ENCODE results near the gene CDKN1A.

The CDKN1A gene

GRCh38 chr6:36671687-36672375, 6.7 kb upstream of the CDKN1A start:
- H3K79me2 ChIP-seq (ENCODE audit: insufficient read depth, low read depth), result no peaks in the 10 kb centered on the region
- H3K4me2 ChIP-seq, result no peak overlapping the region
- TF ChIP-seq CTCF (conservative IDR thresholded peaks at IDR 0.05; ENCODE audit: low read depth, low read length), result no peak
- no peak overlapping the region for H2AFZ ChIP-seq (ENCODE audit: low read depth)
- H3K4me1 ChIP-seq (ENCODE audit: low read depth, poor library complexity, severe bottlenecking), result peaks cover 6% of the 10 kb centered on the region
- H3K27me3 ChIP-seq (ENCODE audit: insufficient read depth, low read depth), result peaks cover 7% of the 10 kb centered on the region; the same call in 1 of the 2 replicates
- no peak overlapping the region for H3K27ac ChIP-seq
- H3K36me3 ChIP-seq (ENCODE audit: insufficient read depth), result no peaks in the 10 kb centered on the region
- H4K20me1 ChIP-seq (ENCODE audit: insufficient read depth), result no peaks in the 10 kb centered on the region
- no peak overlapping the region for H3K9ac ChIP-seq
- no peak overlapping the region for H3K4me3 ChIP-seq (IDR thresholded peaks at IDR 0.05; ENCODE audit: insufficient read depth, low read depth, low read length)

- Histone ChIP-seq H3K27me3 (ENCODE audit: insufficient read depth, low read depth) (peaks cover 24% of the 10 kb centered on the region), H3K4me3 (IDR thresholded peaks at IDR 0.05; ENCODE audit: insufficient read depth, low read depth, low read length) (no peak overlapping the region), H3K36me3 (ENCODE audit: insufficient read depth) (no peaks in the 10 kb centered on the region), H3K4me2 (no peak overlapping the region), H3K9ac (no peak overlapping the region), H2AFZ (ENCODE audit: low read depth) (no peak overlapping the region), H3K4me1 (ENCODE audit: low read depth, poor library complexity, severe bottlenecking) (no peaks in the 10 kb centered on the region), H3K27ac (no peak overlapping the region), H3K79me2 (ENCODE audit: insufficient read depth, low read depth) (no peaks in the 10 kb centered on the region), H4K20me1 (ENCODE audit: insufficient read depth) (no peaks in the 10 kb centered on the region)
- no peak for TF ChIP-seq CTCF (conservative IDR thresholded peaks at IDR 0.05; ENCODE audit: low read depth, low read length)
These were observed 4.6 kb upstream of the CDKN1A start for GRCh38 chr6:36673882-36674281.

- no peak for TF ChIP-seq CTCF (conservative IDR thresholded peaks at IDR 0.05; ENCODE audit: low read depth, low read length)
- no peak overlapping the region for H3K4me2 ChIP-seq
These were observed 3.6 kb upstream of the CDKN1A start for GRCh38 chr6:36674942-36675341.

GRCh38 chr6:36676141-36677058, 2.1 kb upstream of the CDKN1A start:
- Histone ChIP-seq H3K79me2 (ENCODE audit: insufficient read depth, low read depth) (no peaks in the 10 kb centered on the region), H2AFZ (ENCODE audit: low read depth) (no peak overlapping the region), H3K36me3 (ENCODE audit: insufficient read depth) (no peaks in the 10 kb centered on the region), H3K27ac (no peak overlapping the region), H3K4me3 (IDR thresholded peaks at IDR 0.05; ENCODE audit: insufficient read depth, low read depth, low read length) (no peak overlapping the region), H3K9ac (no peak overlapping the region), H3K4me1 (ENCODE audit: low read depth, poor library complexity, severe bottlenecking) (peaks cover 9% of the 10 kb centered on the region), H3K4me2 (no peak overlapping the region), H3K27me3 (ENCODE audit: insufficient read depth, low read depth) (peaks cover 46% of the 10 kb centered on the region), H4K20me1 (ENCODE audit: insufficient read depth) (no peaks in the 10 kb centered on the region)
- no peak for TF ChIP-seq CTCF (conservative IDR thresholded peaks at IDR 0.05; ENCODE audit: low read depth, low read length)

More at GRCh38 chr6:36674942-36675341, 3.6 kb upstream of the CDKN1A start:
- no peak overlapping the region for H3K4me3 ChIP-seq (IDR thresholded peaks at IDR 0.05; ENCODE audit: insufficient read depth, low read depth, low read length)
- no peak overlapping the region for H2AFZ ChIP-seq (ENCODE audit: low read depth)
- no peak overlapping the region for H3K27ac ChIP-seq
- H3K36me3 ChIP-seq (ENCODE audit: insufficient read depth), result no peaks in the 10 kb centered on the region
- no peak overlapping the region for H3K9ac ChIP-seq
- H3K79me2 ChIP-seq (ENCODE audit: insufficient read depth, low read depth), result no peaks in the 10 kb centered on the region
- peaks cover 35% of the 10 kb centered on the region for H3K27me3 ChIP-seq (ENCODE audit: insufficient read depth, low read depth)
- no peaks in the 10 kb centered on the region for H4K20me1 ChIP-seq (ENCODE audit: insufficient read depth)
- no peaks in the 10 kb centered on the region for H3K4me1 ChIP-seq (ENCODE audit: low read depth, poor library complexity, severe bottlenecking)
